SK-N-SH treated with all-trans-retinoic acid at 6 μM for 48 hours (cell line): Measurements from ENCODE around the gene CUEDC2.

Experiments
- ARNTL ChIP-seq: fragments of 450-650 bp; formaldehyde crosslinking; IDR thresholded peaks from 2 replicates; pipeline ENCODE4 v1.5.0; 2020; ENCODE audit warnings: low read depth, mild to moderate bottlenecking, moderate library complexity, borderline replicate concordance
- CREB5 ChIP-seq: fragments of 250-450 bp; sonication (Bioruptor Pico); IDR thresholded peaks from 2 replicates; pipeline ENCODE4 v1.5.1; 2020; ENCODE audit warnings: low read depth, mild to moderate bottlenecking, moderate library complexity
- OSR1 ChIP-seq: fragments of 250-450 bp; sonication (Bioruptor Pico); IDR thresholded peaks from 2 replicates; pipeline ENCODE4 v1.8.0; 2022; ENCODE audit warnings: moderate library complexity, mild to moderate bottlenecking, inconsistent platforms
- PATZ1 ChIP-seq: fragments of 250-450 bp; sonication (Bioruptor Pico); IDR thresholded peaks from 2 replicates; pipeline ENCODE4 v1.8.0; 2020; ENCODE audit warnings: mild to moderate bottlenecking, moderate library complexity, borderline replicate concordance
- RARB ChIP-seq: fragments of 250-450 bp; sonication (Bioruptor Pico); IDR thresholded peaks from 2 replicates; pipeline ENCODE4 v1.8.0; 2021; ENCODE audit warnings: mild to moderate bottlenecking, moderate library complexity
- SNAI2 ChIP-seq: fragments of 250-450 bp; sonication (Bioruptor Pico); IDR thresholded peaks from 2 replicates; pipeline ENCODE4 v1.5.0; 2020; ENCODE audit warnings: mild to moderate bottlenecking, moderate library complexity
- ZFP3 ChIP-seq: fragments of 250-450 bp; sonication (Bioruptor Pico); IDR thresholded peaks from 2 replicates; pipeline ENCODE4 v1.5.0; 2020; ENCODE audit warnings: mild to moderate bottlenecking, moderate library complexity
- ZFP30 ChIP-seq: fragments of 450-650 bp; formaldehyde crosslinking; IDR thresholded peaks from 2 replicates; pipeline ENCODE4 v1.5.0; 2022; ENCODE audit warnings: mild to moderate bottlenecking, moderate library complexity

GRCh38 chr10:102461187-102462054 lies 29.0 kb upstream of the CUEDC2 start:
- peak; percentile 28; the same call in 1 of the 2 replicates for TF ChIP-seq PATZ1 (CRISPR knock-in tag)
- no peak for TF ChIP-seq SNAI2
- TF ChIP-seq RARB (CRISPR knock-in tag), result no peak
- TF ChIP-seq ARNTL (CRISPR knock-in tag), result no peak
- TF ChIP-seq ZFP3, result no peak
- TF ChIP-seq CREB5, result no peak
- TF ChIP-seq OSR1 (CRISPR knock-in tag), result no peak
- TF ChIP-seq ZFP30 (CRISPR knock-in tag), result no peak
